HepG2 (cell line): Measurements from ENCODE around the gene MAFF. TPM values are rescaled to one million over a fixed set of nuclear protein-coding genes. Genes with fewer than 3 reads are reported as not detected.

ENCODE experiments used
- AKAP8 ChIP-seq: sonication (generic); formaldehyde crosslinking; IDR thresholded peaks from 2 replicates; pipeline ENCODE4 v1.5.1; 2020; ENCODE audit warnings: mild to moderate bottlenecking, missing genetic modification reagents
- GABPB1 ChIP-seq: IDR thresholded peaks from 2 replicates; pipeline ENCODE4 v1.6.1; 2016; ENCODE audit warnings: mild to moderate bottlenecking, missing genetic modification reagents, moderate library complexity, missing compliant biosample characterization
- HNF4G ChIP-seq, 2 experiments: sonication (generic) in 1 of 2; formaldehyde crosslinking in 1 of 2; IDR thresholded peaks; 2 replicates each; pipeline versions ENCODE4 v1.4.0 to v1.6.1; 2011 to 2020; ENCODE audit warnings: borderline replicate concordance in 2 of 2, low read depth in 2 of 2, mild to moderate bottlenecking in 2 of 2, low read length in 1 of 2, missing genetic modification reagents in 1 of 2, moderate library complexity in 1 of 2
- ISL2 ChIP-seq: sonication (generic); formaldehyde crosslinking; IDR thresholded peaks from 2 replicates; pipeline ENCODE4 v1.5.0; 2020; ENCODE audit warnings: missing genetic modification reagents
- MAF1 ChIP-seq: sonication (generic); formaldehyde crosslinking; IDR thresholded peaks from 2 replicates; pipeline ENCODE4 v1.5.0; 2020; ENCODE audit warnings: missing genetic modification reagents, borderline replicate concordance
- MAZ ChIP-seq, 2 experiments: sonication (generic) in 1 of 2; formaldehyde crosslinking in 1 of 2; IDR thresholded peaks; 2 replicates each; pipeline versions ENCODE4 v1.5.0 to v1.6.1; 2012 to 2020; ENCODE audit warnings: low read depth in 2 of 2, mild to moderate bottlenecking in 2 of 2, borderline replicate concordance in 1 of 2, improper control_type of control experiment in 1 of 2, low read length in 1 of 2, missing genetic modification reagents in 1 of 2, moderate library complexity in 1 of 2
- MED1 ChIP-seq: sonication (generic); formaldehyde crosslinking; IDR thresholded peaks from 2 replicates; pipeline ENCODE4 v1.4.0; 2020; ENCODE audit warnings: missing genetic modification reagents
- NFE2 ChIP-seq: sonication (generic); formaldehyde crosslinking; IDR thresholded peaks from 2 replicates; pipeline ENCODE4 v1.4.0; 2020; ENCODE audit warnings: missing genetic modification reagents
- NPAS2 ChIP-seq: sonication (generic); formaldehyde crosslinking; IDR thresholded peaks from 2 replicates; pipeline ENCODE4 v1.8.0; 2022; ENCODE audit warnings: mild to moderate bottlenecking, missing genetic modification reagents, borderline replicate concordance
- PAX8 ChIP-seq: sonication (generic); formaldehyde crosslinking; IDR thresholded peaks from 2 replicates; pipeline ENCODE4 v1.8.0; 2022; ENCODE audit warnings: mild to moderate bottlenecking, missing genetic modification reagents, borderline replicate concordance
- PHF20 ChIP-seq: sonication (generic); formaldehyde crosslinking; IDR thresholded peaks from 2 replicates; pipeline ENCODE4 v1.5.0; 2020; ENCODE audit warnings: mild to moderate bottlenecking, missing genetic modification reagents
- RBFOX2 ChIP-seq: fragments of 200-400 bp; formaldehyde crosslinking; IDR thresholded peaks from 2 replicates; pipeline ENCODE4 v1.6.1; 2017; ENCODE audit warnings: low read depth, mild to moderate bottlenecking, low read length
- SMYD3 ChIP-seq: sonication (generic); formaldehyde crosslinking; IDR thresholded peaks from 2 replicates; pipeline ENCODE4 v1.8.1; 2023; ENCODE audit warnings: mild to moderate bottlenecking, missing genetic modification reagents
- WIZ ChIP-seq: sonication (generic); formaldehyde crosslinking; IDR thresholded peaks from 2 replicates; pipeline ENCODE4 v1.5.1; 2020; ENCODE audit warnings: mild to moderate bottlenecking, missing genetic modification reagents
- ZBTB8A ChIP-seq: sonication (generic); formaldehyde crosslinking; IDR thresholded peaks from 2 replicates; pipeline ENCODE4 v1.4.0; 2020; ENCODE audit warnings: mild to moderate bottlenecking, low read depth, missing genetic modification reagents, borderline replicate concordance
- ZNF350 ChIP-seq: sonication (generic); formaldehyde crosslinking; IDR thresholded peaks from 2 replicates; pipeline ENCODE4 v1.4.0; 2020; ENCODE audit warnings: mild to moderate bottlenecking, low read depth, missing genetic modification reagents, borderline replicate concordance
- ZNF441 ChIP-seq: sonication (generic); formaldehyde crosslinking; IDR thresholded peaks from 2 replicates; pipeline ENCODE4 v1.7.0; 2021; ENCODE audit warnings: missing genetic modification reagents, borderline replicate concordance
- ZNF747 ChIP-seq: sonication (generic); formaldehyde crosslinking; IDR thresholded peaks from 2 replicates; pipeline ENCODE4 v1.8.1; 2023; ENCODE audit warnings: missing genetic modification reagents, mild to moderate bottlenecking, borderline replicate concordance
- polyA plus RNA-seq, 8 experiments: library from polyadenylated mRNA; depleted of rRNA in 3 of 8; stranded (reverse) in 7 of 8; unstranded in 1 of 8; fragments of >200 nt; fragmentation: Illumina TruSeq in 4 of 8; extraction: Trizol in 4 of 8; gene quantifications; 2 replicates each; pipeline versions ENCODE4 v1.2.1 to v1.2.3, GENCODE V29; 2011 to 2016; ENCODE audit warnings: low read depth in 4 of 8, missing spikeins in 1 of 8, mixed read lengths in 1 of 8; ENCODE audit not compliant: insufficient read depth in 1 of 8
- total RNA-seq, 5 experiments: library from RNA; depleted of rRNA; stranded (reverse); fragments of >200 nt; fragmentation: Illumina TruSeq; extraction: Trizol; gene quantifications; 2 replicates each; pipeline ENCODE4 v1.2.3, GENCODE V29; 2016; ENCODE audit warnings: low read depth in 1 of 5
- TF ChIP-seq, protein P1 (sequence below): sonication (generic); formaldehyde crosslinking; IDR thresholded peaks from 2 replicates; pipeline ENCODE4 v1.4.0; 2020; ENCODE audit warnings: missing genetic modification reagents, borderline replicate concordance
- TF ChIP-seq, protein P2 (sequence below): sonication (generic); formaldehyde crosslinking; IDR thresholded peaks from 2 replicates; pipeline ENCODE4 v1.5.0; 2020; ENCODE audit warnings: mild to moderate bottlenecking, missing genetic modification reagents
- TF ChIP-seq, protein P3 (sequence below): sonication (generic); formaldehyde crosslinking; IDR thresholded peaks from 2 replicates; pipeline ENCODE4 v1.5.0; 2020; ENCODE audit warnings: mild to moderate bottlenecking, missing genetic modification reagents, moderate library complexity

Gene MAFF
- total and polyA plus RNA-seq, 2 of the 13 experiments (the other 11 are each of a cell fraction or from before 2014, with no cell fraction given) = 5.4 to 14.3 TPM

DNA sequence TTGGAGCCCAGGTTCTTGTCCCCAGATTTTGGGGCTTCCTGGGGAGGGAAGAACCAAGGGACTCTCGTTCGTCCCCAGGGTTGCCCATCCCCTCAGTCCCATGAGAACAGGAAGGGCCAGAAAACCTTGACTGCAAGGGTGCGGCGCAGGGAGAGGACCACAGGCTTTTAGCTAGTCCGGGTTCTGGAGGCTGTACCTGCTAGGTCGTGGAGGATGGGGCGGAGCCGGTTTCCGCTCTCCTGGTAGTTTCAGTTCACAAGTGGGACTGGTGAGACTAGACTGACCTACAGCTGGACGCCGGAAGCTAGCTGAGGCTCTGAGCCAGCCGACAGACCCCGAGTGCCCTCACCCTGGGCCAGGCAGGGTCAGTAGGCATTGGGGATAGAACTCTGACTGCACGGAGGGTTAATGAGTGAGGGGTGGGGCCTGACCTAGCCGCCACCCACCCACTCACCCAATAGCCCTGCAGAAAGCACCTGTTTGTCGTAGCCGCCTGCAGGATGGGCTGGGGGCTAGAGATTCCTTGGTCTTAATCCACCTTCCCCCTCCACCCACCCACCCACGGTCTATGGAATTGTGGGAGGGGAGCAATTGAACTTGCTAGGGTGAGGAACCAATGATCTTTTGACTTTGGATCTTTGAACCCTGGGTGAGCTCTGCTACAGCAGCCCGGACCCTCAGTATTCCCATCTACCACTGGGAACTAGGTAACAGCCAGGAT, 1.5 kb downstream of the MAFF start (continued):
- TF ChIP-seq ZNF441 (CRISPR knock-in tag) = no peak; the same call in 1 of the 2 replicates
- no peak for TF ChIP-seq WIZ (CRISPR knock-in tag)
- no peak for TF ChIP-seq MED1 (CRISPR knock-in tag)
- TF ChIP-seq MAF1 (CRISPR knock-in tag) = no peak
- TF ChIP-seq AKAP8 (CRISPR knock-in tag) = peak; percentile 76; the same call in 1 of the 2 replicates
- TF ChIP-seq PAX8 (CRISPR knock-in tag) = no peak
- TF ChIP-seq, protein P1, sequence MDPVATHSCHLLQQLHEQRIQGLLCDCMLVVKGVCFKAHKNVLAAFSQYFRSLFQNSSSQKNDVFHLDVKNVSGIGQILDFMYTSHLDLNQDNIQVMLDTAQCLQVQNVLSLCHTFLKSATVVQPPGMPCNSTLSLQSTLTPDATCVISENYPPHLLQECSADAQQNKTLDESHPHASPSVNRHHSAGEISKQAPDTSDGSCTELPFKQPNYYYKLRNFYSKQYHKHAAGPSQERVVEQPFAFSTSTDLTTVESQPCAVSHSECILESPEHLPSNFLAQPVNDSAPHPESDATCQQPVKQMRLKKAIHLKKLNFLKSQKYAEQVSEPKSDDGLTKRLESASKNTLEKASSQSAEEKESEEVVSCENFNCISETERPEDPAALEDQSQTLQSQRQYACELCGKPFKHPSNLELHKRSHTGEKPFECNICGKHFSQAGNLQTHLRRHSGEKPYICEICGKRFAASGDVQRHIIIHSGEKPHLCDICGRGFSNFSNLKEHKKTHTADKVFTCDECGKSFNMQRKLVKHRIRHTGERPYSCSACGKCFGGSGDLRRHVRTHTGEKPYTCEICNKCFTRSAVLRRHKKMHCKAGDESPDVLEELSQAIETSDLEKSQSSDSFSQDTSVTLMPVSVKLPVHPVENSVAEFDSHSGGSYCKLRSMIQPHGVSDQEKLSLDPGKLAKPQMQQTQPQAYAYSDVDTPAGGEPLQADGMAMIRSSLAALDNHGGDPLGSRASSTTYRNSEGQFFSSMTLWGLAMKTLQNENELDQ (CRISPR knock-in tag) = no peak
- peak; percentile 40; the same call in 1 of the 2 replicates for TF ChIP-seq ZNF747 (CRISPR knock-in tag)
- TF ChIP-seq NPAS2 (CRISPR knock-in tag) = no peak
- TF ChIP-seq GABPB1 (CRISPR knock-in tag) = peak; percentile 26; the same call in 1 of the 2 replicates
- TF ChIP-seq MAZ (IDR thresholded peaks at IDR 0.05; ENCODE audit: borderline replicate concordance, low read depth, low read length) = no peak
- TF ChIP-seq MAZ (CRISPR knock-in tag; IDR thresholded peaks at IDR 0.05; ENCODE audit: low read depth) = no peak
- no peak for TF ChIP-seq ZBTB8A
- no peak for TF ChIP-seq RBFOX2
- TF ChIP-seq, protein P2, sequence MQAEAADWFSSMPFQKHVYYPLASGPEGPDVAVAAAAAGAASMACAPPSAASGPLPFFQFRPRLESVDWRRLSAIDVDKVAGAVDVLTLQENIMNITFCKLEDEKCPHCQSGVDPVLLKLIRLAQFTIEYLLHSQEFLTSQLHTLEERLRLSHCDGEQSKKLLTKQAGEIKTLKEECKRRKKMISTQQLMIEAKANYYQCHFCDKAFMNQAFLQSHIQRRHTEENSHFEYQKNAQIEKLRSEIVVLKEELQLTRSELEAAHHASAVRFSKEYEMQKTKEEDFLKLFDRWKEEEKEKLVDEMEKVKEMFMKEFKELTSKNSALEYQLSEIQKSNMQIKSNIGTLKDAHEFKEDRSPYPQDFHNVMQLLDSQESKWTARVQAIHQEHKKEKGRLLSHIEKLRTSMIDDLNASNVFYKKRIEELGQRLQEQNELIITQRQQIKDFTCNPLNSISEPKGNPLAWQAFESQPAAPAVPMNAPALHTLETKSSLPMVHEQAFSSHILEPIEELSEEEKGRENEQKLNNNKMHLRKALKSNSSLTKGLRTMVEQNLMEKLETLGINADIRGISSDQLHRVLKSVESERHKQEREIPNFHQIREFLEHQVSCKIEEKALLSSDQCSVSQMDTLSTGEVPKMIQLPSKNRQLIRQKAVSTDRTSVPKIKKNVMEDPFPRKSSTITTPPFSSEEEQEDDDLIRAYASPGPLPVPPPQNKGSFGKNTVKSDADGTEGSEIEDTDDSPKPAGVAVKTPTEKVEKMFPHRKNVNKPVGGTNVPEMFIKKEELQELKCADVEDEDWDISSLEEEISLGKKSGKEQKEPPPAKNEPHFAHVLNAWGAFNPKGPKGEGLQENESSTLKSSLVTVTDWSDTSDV (CRISPR knock-in tag) = 0 out of 2 replicates have a peak, but pooled peaks have one; percentile 41
- no peak for TF ChIP-seq NFE2 (CRISPR knock-in tag)
- TF ChIP-seq HNF4G (IDR thresholded peaks at IDR 0.05; ENCODE audit: borderline replicate concordance, low read depth, low read length) = no peak
- TF ChIP-seq HNF4G (CRISPR knock-in tag; IDR thresholded peaks at IDR 0.05; ENCODE audit: borderline replicate concordance, low read depth) = no peak
- no peak for TF ChIP-seq PHF20
- TF ChIP-seq, protein P3, sequence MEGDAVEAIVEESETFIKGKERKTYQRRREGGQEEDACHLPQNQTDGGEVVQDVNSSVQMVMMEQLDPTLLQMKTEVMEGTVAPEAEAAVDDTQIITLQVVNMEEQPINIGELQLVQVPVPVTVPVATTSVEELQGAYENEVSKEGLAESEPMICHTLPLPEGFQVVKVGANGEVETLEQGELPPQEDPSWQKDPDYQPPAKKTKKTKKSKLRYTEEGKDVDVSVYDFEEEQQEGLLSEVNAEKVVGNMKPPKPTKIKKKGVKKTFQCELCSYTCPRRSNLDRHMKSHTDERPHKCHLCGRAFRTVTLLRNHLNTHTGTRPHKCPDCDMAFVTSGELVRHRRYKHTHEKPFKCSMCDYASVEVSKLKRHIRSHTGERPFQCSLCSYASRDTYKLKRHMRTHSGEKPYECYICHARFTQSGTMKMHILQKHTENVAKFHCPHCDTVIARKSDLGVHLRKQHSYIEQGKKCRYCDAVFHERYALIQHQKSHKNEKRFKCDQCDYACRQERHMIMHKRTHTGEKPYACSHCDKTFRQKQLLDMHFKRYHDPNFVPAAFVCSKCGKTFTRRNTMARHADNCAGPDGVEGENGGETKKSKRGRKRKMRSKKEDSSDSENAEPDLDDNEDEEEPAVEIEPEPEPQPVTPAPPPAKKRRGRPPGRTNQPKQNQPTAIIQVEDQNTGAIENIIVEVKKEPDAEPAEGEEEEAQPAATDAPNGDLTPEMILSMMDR = no peak
- no peak for TF ChIP-seq ISL2
- TF ChIP-seq ZNF350 (CRISPR knock-in tag) = 0 out of 2 replicates have a peak, but pooled peaks have one; percentile 8
- no peak for TF ChIP-seq SMYD3
